Sciatic nerve (tissue), 2 donors: ENCODE data around the gene LUC7L2. TPM values are rescaled to one million over a fixed set of nuclear protein-coding genes. Genes with fewer than 3 reads are reported as not detected.
"Not testable (repeated sequence)": the region's sequence is repeated elsewhere in the genome, so short reads cannot be mapped to it uniquely, and the experiment has no call there.

ENCODE experiments used
- ATAC-seq: fragments of 200-7000 bp; cut with Tn5 transposase; one replicate; pipeline ENCODE4 v1.9.1; 2020; ENCODE audit warnings: mild to moderate bottlenecking, moderate library complexity
- DNase-seq: peaks from one replicate; pipeline ENCODE4 v3.0.0-alpha.2; 2020; ENCODE audit warnings: low spot score
- intact Hi-C: fragments of 100-400 bp; cut with DNase I; formaldehyde crosslinking; loops from one replicate; pipeline ENCODE4 v1.14.2; 2022
- total RNA-seq: library from RNA; stranded (reverse); fragmentation: NEBNext Ultra II Directional; extraction: Animal tissue kit (Norgen Biotek cat#: 25700); gene quantifications from one replicate; pipeline ENCODE4 v1.2.1, GENCODE V29; 2021
- donor health status: DM: no; HTN: no; CAD: no.
- donor health status: DM: no; HTN: no; CAD: no.

LUC7L2 gene
- total RNA-seq, 1 donor from 2014 or later: 144 TPM

- ATAC-seq: no peak
- intact Hi-C loops: no loop called here
- DNase-seq: no peak
Observed at GRCh38 chr7:139387594-139387993, 27.9 kb downstream of the LUC7L2 start.

GRCh38 chr7:139389091-139389490 lies 29.4 kb downstream of the LUC7L2 start:
- no peak for DNase-seq
- intact Hi-C loops: no loop called here
- no peak for ATAC-seq

GRCh38 chr7:139389774-139390173 lies 30.1 kb downstream of the LUC7L2 start:
- DNase-seq (no peak), ATAC-seq (no peak)
- intact Hi-C loops: no loop called here

- DNase-seq (no peak), ATAC-seq (no peak)
- intact Hi-C loops: no loop called here
Observed at GRCh38 chr7:139393621-139394211, 34.0 kb downstream of the LUC7L2 start.

GRCh38 chr7:139394540-139394939 lies 34.8 kb downstream of the LUC7L2 start:
- intact Hi-C loops: no loop called here
- ATAC-seq: no peak
- no peak for DNase-seq

GRCh38 chr7:139396323-139396951 lies 36.7 kb downstream of the LUC7L2 start:
- no peak for ATAC-seq
- DNase-seq: no peak
- intact Hi-C loops: no loop called here

- ATAC-seq (no peak), DNase-seq (no peak)
- intact Hi-C loops: no loop called here
Observed at GRCh38 chr7:139397192-139397591, 37.5 kb downstream of the LUC7L2 start.

GRCh38 chr7:139403601-139404000 lies 43.9 kb downstream of the LUC7L2 start:
- ATAC-seq (no peak), DNase-seq (no peak)
- intact Hi-C loops: no loop called here

- DNase-seq (no peak), ATAC-seq (no peak)
- intact Hi-C loops: no loop called here
Observed at GRCh38 chr7:139407555-139407954, 47.9 kb downstream of the LUC7L2 start.

GRCh38 chr7:139414743-139415402 lies 55.2 kb downstream of the LUC7L2 start:
- intact Hi-C loops, ATAC-seq, DNase-seq: not testable (repeated sequence)

GRCh38 chr7:139416405-139416804 lies 56.7 kb downstream of the LUC7L2 start:
- intact Hi-C loops: no loop called here
- DNase-seq: no peak
- no peak for ATAC-seq

- intact Hi-C loops: no loop called here
- DNase-seq (no peak), ATAC-seq (no peak)
Observed at GRCh38 chr7:139417478-139417877, 57.8 kb downstream of the LUC7L2 start.

GRCh38 chr7:139421123-139421522 lies 61.4 kb downstream of the LUC7L2 start:
- intact Hi-C loops: no loop called here
- DNase-seq (no peak), ATAC-seq (no peak)

- intact Hi-C loops: no loop called here
- DNase-seq: no peak
- no peak for ATAC-seq
Observed at GRCh38 chr7:139422126-139422525, 62.4 kb downstream of the LUC7L2 start.

GRCh38 chr7:139423091-139423490 lies 63.4 kb downstream of the LUC7L2 start:
- DNase-seq: no peak
- no peak for ATAC-seq
- intact Hi-C loops: no loop called here

GRCh38 chr7:139424004-139424403 lies 64.3 kb downstream of the LUC7L2 start:
- no peak for ATAC-seq
- intact Hi-C loops: no loop called here
- no peak for DNase-seq

GRCh38 chr7:139425701-139426100 lies 66.0 kb downstream of the LUC7L2 start:
- intact Hi-C loops, DNase-seq, ATAC-seq: not testable (repeated sequence)

- intact Hi-C loops: no loop called here
- DNase-seq (no peak), ATAC-seq (no peak)
Observed at GRCh38 chr7:139426258-139427028, 66.7 kb downstream of the LUC7L2 start.

- no peak for ATAC-seq
- intact Hi-C loops: no loop called here
Observed at GRCh38 chr7:139427029-139427420, 67.3 kb downstream of the LUC7L2 start.

GRCh38 chr7:139427788-139428187 lies 68.1 kb downstream of the LUC7L2 start:
- DNase-seq: no peak
- no peak for ATAC-seq
- intact Hi-C loops: no loop called here

More at GRCh38 chr7:139427029-139427420, 67.3 kb downstream of the LUC7L2 start:
- DNase-seq: no peak
